Esophagus muscularis mucosa (tissue), 4 donors: Measurements from ENCODE around the gene RBM20. TPM values are rescaled to one million over a fixed set of nuclear protein-coding genes. Genes with fewer than 3 reads are reported as not detected.

Experiments used
- DNase-seq: peaks from one replicate; pipeline ENCODE4 v3.0.0-alpha.2; 2017; ENCODE audit errors: extremely low spot score
- H3K27ac ChIP-seq, 4 donors: fragments of 200-600 bp; sonication (generic); replicated peaks in 1 of 4; 1 replicate in 3 of 4; 2 replicates in 1 of 4; pipeline ENCODE4 v1.5.1; 2016 to 2019; ENCODE audit warnings: mild to moderate bottlenecking in 1 of 4
- H3K27me3 ChIP-seq, 4 donors: fragments of 200-600 bp; sonication (generic); one replicate each; pipeline versions ENCODE4 v1.5.1 to v1.6.0; 2016 to 2019
- H3K36me3 ChIP-seq, 4 donors: fragments of 200-600 bp; sonication (generic); one replicate each; pipeline ENCODE4 v1.5.1; 2016 to 2019
- H3K4me1 ChIP-seq, 4 donors: fragments of 200-600 bp; sonication (generic); one replicate each; pipeline ENCODE4 v1.5.1; 2016 to 2019
- H3K4me3 ChIP-seq, 4 donors: fragments of 200-600 bp; sonication (generic); 1 replicate in 2 of 4; 2 replicates in 2 of 4; pipeline ENCODE4 v1.5.1; 2016 to 2019; ENCODE audit warnings: mild to moderate bottlenecking in 4 of 4, moderate library complexity in 1 of 4
- H3K9me3 ChIP-seq, 4 donors: fragments of 200-600 bp; sonication (generic); 1 replicate in 3 of 4; 2 replicates in 1 of 4; pipeline ENCODE4 v1.5.1; 2016 to 2019
- EP300 ChIP-seq: sonication (generic); formaldehyde crosslinking; IDR thresholded peaks from one replicate; pipeline ENCODE4 v1.6.1; 2017; ENCODE audit warnings: antibody characterized with exemption
- POLR2A ChIP-seq: fragments of 450-650 bp; IDR thresholded peaks from one replicate; pipeline ENCODE4 v1.6.1; 2017; ENCODE audit warnings: antibody characterized with exemption, moderate library complexity, mild to moderate bottlenecking, low read depth
- POLR2AphosphoS5 ChIP-seq, 2 donors: sonication (generic); formaldehyde crosslinking; IDR thresholded peaks; one replicate each; pipeline ENCODE4 v1.6.1; 2017; ENCODE audit warnings: antibody characterized with exemption in 2 of 2
- WGBS: methylation state at CpG from one replicate; pipeline ENCODE4 v1.1.5; 2018; 5-methylcytosine and 5-hydroxymethylcytosine counted together
- intact Hi-C: fragments of 100-400 bp; cut with DNase I; formaldehyde crosslinking; loops from one replicate; pipeline ENCODE4 v1.15.1; 2023
- total RNA-seq, 4 donors: library from RNA; depleted of rRNA; stranded (reverse); fragments of >200 nt; gene quantifications; one replicate each; pipeline versions ENCODE4 v1.1.0 to v1.2.1, GENCODE V29; 2016
- TF ChIP-seq, protein P1 (sequence below), 3 experiments: fragments of 200-600 bp in 2 of 3; fragments of 450-650 bp in 1 of 3; sonication (generic) in 2 of 3; IDR thresholded peaks; one replicate each; pipeline ENCODE4 v1.5.1; 2017 to 2019; ENCODE audit warnings: antibody characterized with exemption in 3 of 3, mild to moderate bottlenecking in 2 of 3, moderate library complexity in 1 of 3

The RBM20 gene
- total RNA-seq, 4 donors from 2014 or later = 5.3 to 7.7 (median 5.8) TPM

DNA sequence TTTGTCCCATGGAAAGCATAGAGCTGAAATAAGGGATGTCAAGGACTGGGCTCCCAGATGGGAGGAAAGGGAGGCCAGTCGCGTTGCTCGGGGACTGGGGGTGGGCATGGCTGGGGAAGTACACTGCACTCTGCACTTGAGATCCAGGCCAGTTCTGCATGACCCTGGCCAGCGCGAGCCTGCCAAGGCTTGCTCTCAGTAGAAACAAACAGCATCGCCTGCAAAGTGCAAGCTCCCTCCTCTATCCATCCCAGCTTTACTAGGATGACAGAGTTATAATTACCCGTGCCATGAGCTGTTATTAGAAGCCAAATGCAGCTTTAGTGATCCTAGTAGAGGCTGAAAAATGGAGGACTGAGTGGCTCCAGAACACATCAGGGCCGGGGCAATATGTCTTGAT is 183.7 kb downstream of the RBM20 start:
- TF ChIP-seq, protein P1, sequence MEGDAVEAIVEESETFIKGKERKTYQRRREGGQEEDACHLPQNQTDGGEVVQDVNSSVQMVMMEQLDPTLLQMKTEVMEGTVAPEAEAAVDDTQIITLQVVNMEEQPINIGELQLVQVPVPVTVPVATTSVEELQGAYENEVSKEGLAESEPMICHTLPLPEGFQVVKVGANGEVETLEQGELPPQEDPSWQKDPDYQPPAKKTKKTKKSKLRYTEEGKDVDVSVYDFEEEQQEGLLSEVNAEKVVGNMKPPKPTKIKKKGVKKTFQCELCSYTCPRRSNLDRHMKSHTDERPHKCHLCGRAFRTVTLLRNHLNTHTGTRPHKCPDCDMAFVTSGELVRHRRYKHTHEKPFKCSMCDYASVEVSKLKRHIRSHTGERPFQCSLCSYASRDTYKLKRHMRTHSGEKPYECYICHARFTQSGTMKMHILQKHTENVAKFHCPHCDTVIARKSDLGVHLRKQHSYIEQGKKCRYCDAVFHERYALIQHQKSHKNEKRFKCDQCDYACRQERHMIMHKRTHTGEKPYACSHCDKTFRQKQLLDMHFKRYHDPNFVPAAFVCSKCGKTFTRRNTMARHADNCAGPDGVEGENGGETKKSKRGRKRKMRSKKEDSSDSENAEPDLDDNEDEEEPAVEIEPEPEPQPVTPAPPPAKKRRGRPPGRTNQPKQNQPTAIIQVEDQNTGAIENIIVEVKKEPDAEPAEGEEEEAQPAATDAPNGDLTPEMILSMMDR (IDR thresholded peaks at IDR 0.05) = no peak
- peak in 1 of 2 donors; percentile 17 for TF ChIP-seq POLR2AphosphoS5 (IDR thresholded peaks at IDR 0.05)
- 44% methylated on average over 8 of the region's 8 CpGs for WGBS
- Histone ChIP-seq H3K36me3 (peaks cover 0 to 29% (median 0%) of the 10 kb centered on the region in 4 donors), H3K27me3 (no peaks in the 10 kb centered on the region), H3K27ac (peak overlapping the region; percentile 75 to 84 (median 80)), H3K9me3 (no peaks in the 10 kb centered on the region), H3K4me3 (no peak overlapping the region), H3K4me1 (peaks cover 24 to 52% (median 47%) of the 10 kb centered on the region in 4 donors)
- intact Hi-C loops = loop anchor here (5.0 kb wide), 1 partner anchor 44 kb away; the partner anchor contains the start of gene PDCD4
- no peak for DNase-seq

GRCh38 chr10:110828525-110828924 is 184.4 kb downstream of the RBM20 start:
- Histone ChIP-seq H3K27ac (peak overlapping the region; percentile 75 to 84 (median 80)), H3K27me3 (no peaks in the 10 kb centered on the region), H3K4me3 (no peak overlapping the region), H3K4me1 (peaks cover 20 to 45% (median 40%) of the 10 kb centered on the region in 4 donors), H3K36me3 (peaks cover 0 to 28% (median 0%) of the 10 kb centered on the region in 4 donors), H3K9me3 (no peaks in the 10 kb centered on the region)
- WGBS = 56% methylated on average over 2 of the region's 2 CpGs
- TF ChIP-seq POLR2AphosphoS5 (IDR thresholded peaks at IDR 0.05) (no peak), POLR2A (no peak), EP300 (no peak)
- TF ChIP-seq, protein P1 (IDR thresholded peaks at IDR 0.05) = no peak
- intact Hi-C loops = loop anchor here (5.0 kb wide), 1 partner anchor 44 kb away; the partner anchor contains the start of gene PDCD4
- DNase-seq = no peak

DNA sequence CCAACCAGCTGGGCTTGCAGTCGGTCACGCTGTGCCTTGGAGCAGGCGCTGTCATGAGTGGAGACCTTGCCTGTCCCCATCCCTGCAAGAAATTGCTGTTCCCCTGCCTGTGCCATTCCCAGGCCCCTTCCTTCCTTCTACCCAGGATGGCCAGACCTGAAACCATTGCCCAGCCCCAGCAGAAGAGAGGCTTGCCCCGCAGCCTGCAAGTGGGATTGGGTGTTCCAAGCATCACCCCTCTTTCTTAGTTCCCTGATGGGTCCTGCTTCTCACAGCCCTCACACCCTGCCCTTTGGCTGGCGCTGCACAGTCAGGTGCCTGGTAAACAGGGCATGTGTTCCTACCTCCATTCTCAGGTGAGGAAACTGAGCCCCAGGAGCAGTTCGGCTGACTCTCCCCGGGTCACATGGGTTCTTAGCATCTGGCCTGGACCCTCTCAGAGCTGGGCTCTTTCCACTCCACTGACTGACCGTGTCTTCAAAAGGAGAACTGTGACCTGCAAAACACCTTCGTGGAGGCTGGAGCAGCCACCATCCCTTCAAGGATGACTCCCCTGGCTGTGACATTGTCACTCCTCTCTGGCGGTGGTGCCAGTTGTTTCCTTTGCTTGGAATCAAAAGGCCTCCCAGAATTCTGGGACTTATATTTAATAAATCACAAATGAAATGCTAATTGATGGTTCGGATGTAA is 185.7 kb downstream of the RBM20 start:
- Histone ChIP-seq H3K27ac (peak overlapping the region; percentile 75 to 84 (median 80)), H3K9me3 (no peaks in the 10 kb centered on the region), H3K4me3 (no peak overlapping the region), H3K36me3 (peaks cover 0 to 19% (median 0%) of the 10 kb centered on the region in 4 donors), H3K4me1 (peaks cover 23 to 47% (median 39%) of the 10 kb centered on the region in 4 donors), H3K27me3 (no peaks in the 10 kb centered on the region)
- TF ChIP-seq POLR2AphosphoS5 (IDR thresholded peaks at IDR 0.05) (no peak), EP300 (no peak)
- intact Hi-C loops = loop anchor here (5.0 kb wide), 1 partner anchor 42 kb away; the partner anchor contains the start of gene PDCD4
- DNase-seq = no peak
- 94% methylated on average over 11 of the region's 11 CpGs for WGBS

DNA sequence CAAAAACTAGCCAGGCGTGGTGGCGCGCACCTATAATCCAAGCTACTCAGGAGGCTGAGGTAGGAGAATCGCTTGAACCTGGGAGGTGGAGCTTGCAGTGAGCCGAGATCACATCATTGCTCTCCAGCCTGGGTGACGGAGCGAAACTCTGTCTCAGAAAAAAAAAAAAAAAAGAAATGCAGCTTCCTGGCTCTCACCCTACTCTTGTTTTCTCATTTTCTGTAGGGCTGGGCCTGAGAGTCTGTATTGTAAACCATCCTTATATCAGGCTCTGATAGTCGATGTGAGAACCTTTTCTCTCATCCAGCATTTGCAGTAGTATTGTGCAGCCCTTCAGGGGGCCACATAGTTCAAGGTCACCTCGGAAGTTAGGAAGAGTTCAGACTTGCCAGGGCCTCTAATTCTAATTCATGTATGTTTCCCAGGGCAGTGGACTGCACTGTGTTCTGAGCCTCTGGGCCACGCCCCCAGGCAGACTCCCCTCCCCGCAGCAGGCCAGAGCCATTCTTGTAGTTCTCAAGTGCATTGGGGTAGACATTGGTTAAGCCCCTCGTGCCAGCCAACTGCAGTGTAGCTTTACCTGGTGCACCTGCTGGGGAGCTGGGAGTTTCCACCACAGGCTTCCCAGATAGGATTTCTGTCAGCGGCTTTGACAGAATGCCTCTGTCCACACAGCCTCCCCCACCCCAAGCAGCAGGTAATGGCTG is 189.3 kb downstream of the RBM20 start:
- peaks cover 0 to 26% (median 0%) of the 10 kb centered on the region in 4 donors for H3K36me3 ChIP-seq
- H3K27ac ChIP-seq = peak overlapping the region in 2 of 4 donors; percentile 68 to 77
- no peak overlapping the region for H3K4me3 ChIP-seq
- H3K27me3 ChIP-seq = no peaks in the 10 kb centered on the region
- no peak for TF ChIP-seq POLR2AphosphoS5 (IDR thresholded peaks at IDR 0.05)
- peaks cover 50 to 62% (median 55%) of the 10 kb centered on the region in 4 donors for H3K4me1 ChIP-seq
- DNase-seq = no peak
- no peaks in the 10 kb centered on the region for H3K9me3 ChIP-seq
- intact Hi-C loops = no loop called here
- 94% methylated on average over 9 of the region's 13 CpGs for WGBS

- peaks cover 0 to 26% (median 0%) of the 10 kb centered on the region in 4 donors for H3K36me3 ChIP-seq
- peak overlapping the region; percentile 51 to 77 (median 64) for H3K27ac ChIP-seq
- no peak for TF ChIP-seq EP300
- no peak for TF ChIP-seq POLR2A
- TF ChIP-seq, protein P1 (IDR thresholded peaks at IDR 0.05) = no peak
- TF ChIP-seq POLR2AphosphoS5 (IDR thresholded peaks at IDR 0.05) = no peak
- H3K4me1 ChIP-seq = peaks cover 46 to 56% (median 51%) of the 10 kb centered on the region in 4 donors
- DNase-seq = no peak
- intact Hi-C loops = no loop called here
- no peak overlapping the region for H3K4me3 ChIP-seq
- WGBS = 90% methylated on average over 13 of the region's 14 CpGs
- H3K27me3 ChIP-seq = no peaks in the 10 kb centered on the region
- no peaks in the 10 kb centered on the region for H3K9me3 ChIP-seq
Measured at GRCh38 chr10:110833941-110834628, 189.9 kb downstream of the RBM20 start.
